BLaER1 treated with 17β-estradiol and CSF1 and Interleukin-3, amounts not matched to agents 10 nM and 100 nM (cell line): ENCODE results near the gene SFMBT2.
A peak's percentile ranks its signal among the peaks of the same experiment; 100 is the strongest.

Experiments used
- H3K27ac ChIP-seq, 11 experiments: shearing (Covaris generic); formaldehyde crosslinking; 2 replicates each; pipeline ENCODE4 v1.8.1; 2022
- H3K27me3 ChIP-seq, 11 experiments: shearing (Covaris generic); formaldehyde crosslinking; 2 replicates each; pipeline ENCODE4 v1.8.1; 2022
- H3K36me3 ChIP-seq, 11 experiments: shearing (Covaris generic); formaldehyde crosslinking; 2 replicates each; pipeline ENCODE4 v1.8.1; 2022
- H3K4me1 ChIP-seq, 10 experiments: shearing (Covaris generic); formaldehyde crosslinking; 2 replicates each; pipeline ENCODE4 v1.8.1; 2022
- H3K4me2 ChIP-seq, 11 experiments: shearing (Covaris generic); formaldehyde crosslinking; 2 replicates each; pipeline ENCODE4 v1.8.1; 2022
- H3K4me3 ChIP-seq, 10 experiments: shearing (Covaris generic); formaldehyde crosslinking; 2 replicates each; pipeline ENCODE4 v1.8.1; 2022
- H3K9ac ChIP-seq, 11 experiments: shearing (Covaris generic); formaldehyde crosslinking; 2 replicates each; pipeline ENCODE4 v1.8.1; 2022
- H3K9me3 ChIP-seq, 11 experiments: shearing (Covaris generic); formaldehyde crosslinking; replicated peaks in 1 of 11; 2 replicates each; pipeline ENCODE4 v1.8.1; 2022
- H4K20me1 ChIP-seq, 11 experiments: shearing (Covaris generic); formaldehyde crosslinking; 2 replicates each; pipeline ENCODE4 v1.8.1; 2022
- Cebpa-rat ChIP-seq, 11 experiments: shearing (Covaris generic); IDR thresholded peaks; 2 replicates each; pipeline ENCODE4 v1.8.1; 2022

SFMBT2 gene

DNA sequence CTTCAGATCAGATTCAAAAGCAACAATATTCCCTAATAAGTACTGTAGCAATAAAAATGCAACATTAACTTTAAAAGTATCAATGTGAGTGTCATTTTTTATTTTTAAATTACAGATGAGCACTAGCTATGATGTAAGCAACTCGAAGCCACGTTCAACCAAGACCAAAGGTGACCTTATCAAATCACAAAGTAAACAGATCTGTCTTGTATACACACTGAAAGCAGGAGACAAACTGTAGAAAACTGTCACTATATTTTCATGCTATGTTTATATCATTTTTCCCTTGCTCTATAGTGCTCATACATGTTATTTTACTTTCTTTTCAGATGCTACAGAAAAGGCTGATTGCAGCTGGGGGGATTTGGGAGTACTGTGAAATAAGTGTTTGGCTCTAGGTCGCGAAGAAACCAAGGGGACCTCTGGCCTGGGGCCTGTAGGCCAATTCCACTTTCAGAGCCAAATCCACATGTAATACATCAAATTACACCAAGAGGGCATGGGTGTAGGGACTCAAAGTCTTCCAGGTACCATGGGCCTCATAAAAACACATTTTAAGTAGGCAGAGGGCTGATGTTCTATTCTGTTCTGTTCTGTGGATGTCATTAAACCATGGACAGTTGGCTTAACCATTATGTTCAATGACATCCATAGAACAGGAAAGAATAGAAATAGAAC lies 245.2 kb downstream of the SFMBT2 start:
- no peaks in the 10 kb centered on the region for H3K27me3 ChIP-seq
- no peak overlapping the region for H3K4me3 ChIP-seq
- no peak overlapping the region for H3K4me2 ChIP-seq
- H3K4me1 ChIP-seq: peaks cover 0 to 9% (median 5%) of the 10 kb centered on the region in 10 experiments; a peak in 15 of 20 replicates
- peaks cover 52 to 100% (median 100%) of the 10 kb centered on the region in 11 experiments for H3K36me3 ChIP-seq
- no peak for TF ChIP-seq Cebpa-rat (IDR thresholded peaks at IDR 0.05)
- no peak overlapping the region for H3K27ac ChIP-seq
- H3K9ac ChIP-seq: no peak overlapping the region
- H4K20me1 ChIP-seq: no peaks in the 10 kb centered on the region; a peak in 1 of 22 replicates
- H3K9me3 ChIP-seq: no peaks in the 10 kb centered on the region; a peak in 1 of 22 replicates

DNA sequence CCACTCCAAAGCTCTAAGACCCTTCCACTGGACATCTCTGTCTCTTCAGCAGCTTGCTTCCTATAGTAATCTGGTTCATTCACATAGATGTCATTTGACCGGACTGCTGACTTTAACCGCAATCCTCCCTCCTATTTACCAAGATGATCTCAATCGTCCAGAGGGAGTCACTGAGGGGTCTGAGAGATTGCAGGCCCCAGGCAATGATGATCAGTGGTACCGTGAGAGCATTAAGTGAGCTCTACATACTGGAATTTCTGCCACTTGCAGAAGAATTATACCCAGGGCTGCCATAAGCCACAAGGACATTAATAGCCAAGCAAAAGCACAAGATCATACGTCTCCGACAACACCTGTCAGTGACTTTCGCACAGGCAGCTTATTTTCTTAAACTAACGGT lies 245.9 kb downstream of the SFMBT2 start:
- H3K9me3 ChIP-seq: no peaks in the 10 kb centered on the region; a peak in 1 of 22 replicates
- no peak overlapping the region for H3K4me2 ChIP-seq
- peaks cover 2 to 15% (median 11%) of the 10 kb centered on the region in 10 experiments; a peak in 19 of 20 replicates for H3K4me1 ChIP-seq
- no peaks in the 10 kb centered on the region for H3K27me3 ChIP-seq
- peaks cover 50 to 100% (median 100%) of the 10 kb centered on the region in 11 experiments for H3K36me3 ChIP-seq
- TF ChIP-seq Cebpa-rat (IDR thresholded peaks at IDR 0.05): no peak
- no peaks in the 10 kb centered on the region for H4K20me1 ChIP-seq
- H3K27ac ChIP-seq: no peak overlapping the region
- no peak overlapping the region for H3K4me3 ChIP-seq
- no peak overlapping the region for H3K9ac ChIP-seq

DNA sequence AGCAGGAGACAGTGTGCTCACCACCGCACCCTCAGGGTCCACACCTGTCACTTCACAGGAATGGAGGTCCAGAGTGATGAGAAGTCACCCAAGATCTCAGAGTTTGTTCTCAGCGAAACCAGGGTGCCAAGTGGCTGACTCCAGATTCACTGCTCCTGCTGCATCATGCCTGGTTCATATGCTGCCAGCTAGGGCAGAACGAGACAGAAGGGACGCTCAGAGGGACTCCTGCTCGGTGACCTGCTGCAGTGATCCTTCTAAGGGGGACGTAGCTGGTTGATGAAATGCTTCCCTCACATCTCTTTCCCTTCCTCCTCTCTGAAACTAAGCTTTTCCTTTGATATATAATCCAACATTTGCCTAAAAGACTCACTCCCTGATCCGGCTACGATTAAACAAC lies 248.5 kb downstream of the SFMBT2 start:
- peaks cover 43 to 96% (median 86%) of the 10 kb centered on the region in 11 experiments for H3K36me3 ChIP-seq
- H3K9me3 ChIP-seq: no peaks in the 10 kb centered on the region; a peak in 1 of 22 replicates
- no peaks in the 10 kb centered on the region for H3K27me3 ChIP-seq
- H3K4me1 ChIP-seq: peaks cover 21 to 41% (median 37%) of the 10 kb centered on the region in 10 experiments
- no peaks in the 10 kb centered on the region for H4K20me1 ChIP-seq
- no peak overlapping the region; a peak in 1 of 22 replicates for H3K27ac ChIP-seq
- no peak overlapping the region for H3K4me3 ChIP-seq
- H3K9ac ChIP-seq: no peak overlapping the region
- TF ChIP-seq Cebpa-rat (IDR thresholded peaks at IDR 0.05): no peak
- no peak overlapping the region for H3K4me2 ChIP-seq

DNA sequence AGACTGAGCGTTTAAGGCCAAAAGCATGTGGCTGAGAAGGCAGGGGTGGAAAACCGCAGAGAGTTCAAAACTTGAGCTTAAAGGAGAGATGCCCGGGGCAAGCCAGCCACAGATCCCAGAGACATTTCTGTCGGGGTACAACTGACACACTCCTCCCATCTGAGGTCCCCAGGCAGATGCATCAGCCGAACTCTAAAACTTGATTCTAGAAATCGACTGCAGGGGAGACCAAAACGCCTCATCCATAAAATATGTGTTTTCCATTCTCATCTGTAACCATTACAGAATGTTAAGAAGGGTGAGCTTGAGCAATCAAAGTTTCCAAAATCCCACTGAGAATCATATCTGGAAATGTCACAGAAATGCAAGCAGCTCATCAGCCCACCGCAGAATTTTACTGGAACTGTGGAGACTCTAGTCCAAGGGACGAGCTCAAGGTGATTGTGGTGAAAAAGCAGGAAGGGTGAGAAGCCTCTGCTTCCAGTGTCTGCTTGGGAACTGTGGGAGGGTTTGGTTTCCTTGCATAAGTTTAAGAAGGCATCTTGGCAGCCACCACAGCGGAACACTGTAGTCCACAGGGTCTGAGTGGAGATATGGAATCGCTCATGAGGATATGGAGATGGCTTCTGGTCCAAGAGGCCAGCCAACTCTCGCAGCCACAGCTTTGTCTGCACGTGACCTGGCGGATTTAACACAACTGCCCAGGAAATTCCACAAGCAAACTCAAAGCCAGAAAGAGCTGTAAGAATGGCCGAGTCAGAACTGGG lies 249.2 kb downstream of the SFMBT2 start:
- Histone ChIP-seq H3K4me1 (peaks cover 27 to 48% (median 43%) of the 10 kb centered on the region in 10 experiments), H3K27me3 (no peaks in the 10 kb centered on the region), H3K9ac (no peak overlapping the region), H3K36me3 (peaks cover 39 to 90% (median 79%) of the 10 kb centered on the region in 11 experiments), H3K4me2 (peak overlapping the region in 1 of 11 experiments; percentile 36; a peak in 1 of 22 replicates), H3K4me3 (no peak overlapping the region), H3K9me3 (no peaks in the 10 kb centered on the region; a peak in 1 of 22 replicates), H4K20me1 (no peaks in the 10 kb centered on the region), H3K27ac (peak overlapping the region in 2 of 11 experiments; percentile 41 to 47; a peak in 2 of 22 replicates)
- TF ChIP-seq Cebpa-rat (IDR thresholded peaks at IDR 0.05): no peak

DNA sequence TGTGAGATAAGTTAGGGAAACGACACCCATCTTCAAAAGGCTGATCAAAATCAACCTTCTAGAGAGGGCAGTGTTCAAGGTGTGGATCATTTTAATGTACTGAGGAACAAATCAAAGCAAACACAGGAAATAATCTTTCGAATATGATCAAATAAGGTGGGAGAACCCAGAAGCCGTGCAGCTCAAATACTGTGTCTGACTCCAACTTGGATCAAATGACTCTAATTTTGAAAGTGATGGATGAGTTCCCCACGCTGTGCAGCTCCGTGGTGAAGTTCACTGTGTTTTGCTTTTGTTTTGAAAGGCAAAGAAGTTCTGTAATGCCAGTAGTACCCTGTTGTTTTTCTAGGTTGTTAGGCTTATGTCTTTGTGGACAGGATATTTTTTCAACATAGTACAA lies 250.9 kb downstream of the SFMBT2 start:
- Histone ChIP-seq H3K9ac (peak overlapping the region in 4 of 11 experiments; percentile 0 to 37 (median 9); a peak in 2 of 22 replicates), H3K4me2 (peak overlapping the region; percentile 7 to 56 (median 48); a peak in 20 of 22 replicates), H3K27ac (peak overlapping the region in 8 of 11 experiments; percentile 8 to 47 (median 38); a peak in 14 of 22 replicates), H3K4me3 (no peak overlapping the region), H3K4me1 (peaks cover 33 to 53% (median 48%) of the 10 kb centered on the region in 10 experiments), H3K27me3 (no peaks in the 10 kb centered on the region), H4K20me1 (no peaks in the 10 kb centered on the region), H3K9me3 (no peaks in the 10 kb centered on the region; a peak in 1 of 22 replicates), H3K36me3 (peaks cover 39 to 86% (median 64%) of the 10 kb centered on the region in 11 experiments)
- no peak for TF ChIP-seq Cebpa-rat (IDR thresholded peaks at IDR 0.05)

DNA sequence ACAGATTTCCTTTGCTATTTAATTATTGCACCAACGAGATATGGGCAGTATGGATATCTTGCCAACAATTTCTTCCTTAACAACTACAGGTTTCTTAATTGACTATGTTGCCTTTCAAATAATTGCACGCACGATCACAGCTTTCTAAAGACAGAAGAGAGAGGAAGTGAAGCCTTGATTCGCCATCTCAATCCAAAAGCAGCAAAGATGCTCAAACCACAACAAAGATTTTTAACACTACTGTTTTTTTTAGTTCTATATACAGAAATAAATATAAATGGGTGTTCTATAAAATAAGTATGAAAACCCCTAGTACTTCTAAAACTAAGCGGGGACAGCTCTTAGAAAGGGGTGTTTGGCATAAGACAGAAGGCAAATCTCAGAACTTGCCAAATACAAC lies 251.3 kb downstream of the SFMBT2 start:
- H3K27ac ChIP-seq: peak overlapping the region in 8 of 11 experiments; percentile 8 to 47 (median 38); a peak in 14 of 22 replicates
- H3K36me3 ChIP-seq: peaks cover 39 to 82% (median 60%) of the 10 kb centered on the region in 11 experiments
- H3K4me2 ChIP-seq: peak overlapping the region; percentile 7 to 56 (median 48); a peak in 19 of 22 replicates
- H3K27me3 ChIP-seq: no peaks in the 10 kb centered on the region
- H4K20me1 ChIP-seq: no peaks in the 10 kb centered on the region
- TF ChIP-seq Cebpa-rat (IDR thresholded peaks at IDR 0.05): no peak
- H3K4me3 ChIP-seq: no peak overlapping the region
- H3K4me1 ChIP-seq: peaks cover 33 to 53% (median 48%) of the 10 kb centered on the region in 10 experiments
- no peaks in the 10 kb centered on the region; a peak in 1 of 22 replicates for H3K9me3 ChIP-seq
- H3K9ac ChIP-seq: peak overlapping the region in 2 of 11 experiments; percentile 7 to 37; a peak in 2 of 22 replicates

DNA sequence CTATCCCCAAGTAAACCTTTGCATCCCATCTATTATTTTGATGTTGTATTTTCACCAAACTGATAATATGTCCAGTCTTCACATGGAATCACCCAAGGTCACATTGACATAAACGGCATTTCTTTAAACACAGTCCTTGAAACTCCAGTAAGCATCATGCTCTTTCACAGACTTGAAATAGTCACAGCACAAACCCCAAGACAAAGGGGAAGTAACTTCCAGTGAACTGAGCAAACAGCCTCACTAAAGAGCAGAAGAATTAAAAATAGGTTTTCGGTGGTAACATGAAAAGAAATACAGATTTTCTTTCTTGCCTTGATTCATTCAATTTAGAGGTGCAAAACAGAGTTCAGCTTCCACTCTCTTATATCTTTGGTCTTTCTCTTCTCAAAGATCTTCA lies 253.7 kb downstream of the SFMBT2 start:
- Histone ChIP-seq H3K4me1 (peaks cover 33 to 53% (median 49%) of the 10 kb centered on the region in 10 experiments), H3K9ac (peak overlapping the region in 7 of 11 experiments; percentile 11 to 57 (median 49); a peak in 10 of 22 replicates), H4K20me1 (no peaks in the 10 kb centered on the region), H3K4me3 (no peak overlapping the region), H3K36me3 (peaks cover 19 to 58% (median 35%) of the 10 kb centered on the region in 11 experiments), H3K4me2 (peak overlapping the region; percentile 63 to 73 (median 65)), H3K9me3 (no peaks in the 10 kb centered on the region; a peak in 1 of 22 replicates), H3K27me3 (no peaks in the 10 kb centered on the region), H3K27ac (peak overlapping the region in 9 of 11 experiments; percentile 50 to 78 (median 71); a peak in 19 of 22 replicates)
- no peak for TF ChIP-seq Cebpa-rat (IDR thresholded peaks at IDR 0.05)

DNA sequence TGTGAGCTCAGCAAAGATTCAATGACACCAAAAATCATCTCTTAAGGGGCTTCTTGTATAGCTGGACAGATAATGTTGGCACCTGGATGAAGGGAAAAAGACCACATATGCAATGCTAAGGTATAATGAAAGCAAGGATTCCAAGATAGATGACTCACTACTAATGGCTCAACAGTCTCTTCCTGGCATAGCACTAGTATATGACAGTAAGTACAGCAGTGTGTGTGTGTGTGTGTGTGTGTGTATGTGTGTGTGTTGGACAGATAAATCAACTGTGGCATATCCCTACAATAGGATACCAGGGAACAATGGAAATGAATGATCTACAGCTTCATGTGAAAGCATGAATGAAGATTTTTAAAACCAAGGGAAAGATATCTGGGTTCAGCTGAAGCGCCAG lies 257.1 kb downstream of the SFMBT2 start:
- no peak overlapping the region for H3K4me2 ChIP-seq
- peaks cover 0 to 24% (median 8%) of the 10 kb centered on the region in 11 experiments; a peak in 12 of 22 replicates for H3K36me3 ChIP-seq
- no peaks in the 10 kb centered on the region for H3K9me3 ChIP-seq
- TF ChIP-seq Cebpa-rat (IDR thresholded peaks at IDR 0.05): no peak
- H4K20me1 ChIP-seq: no peaks in the 10 kb centered on the region
- no peak overlapping the region for H3K4me3 ChIP-seq
- no peak overlapping the region for H3K9ac ChIP-seq
- H3K27me3 ChIP-seq: no peaks in the 10 kb centered on the region
- no peak overlapping the region for H3K27ac ChIP-seq
- H3K4me1 ChIP-seq: peaks cover 21 to 30% (median 25%) of the 10 kb centered on the region in 10 experiments

DNA sequence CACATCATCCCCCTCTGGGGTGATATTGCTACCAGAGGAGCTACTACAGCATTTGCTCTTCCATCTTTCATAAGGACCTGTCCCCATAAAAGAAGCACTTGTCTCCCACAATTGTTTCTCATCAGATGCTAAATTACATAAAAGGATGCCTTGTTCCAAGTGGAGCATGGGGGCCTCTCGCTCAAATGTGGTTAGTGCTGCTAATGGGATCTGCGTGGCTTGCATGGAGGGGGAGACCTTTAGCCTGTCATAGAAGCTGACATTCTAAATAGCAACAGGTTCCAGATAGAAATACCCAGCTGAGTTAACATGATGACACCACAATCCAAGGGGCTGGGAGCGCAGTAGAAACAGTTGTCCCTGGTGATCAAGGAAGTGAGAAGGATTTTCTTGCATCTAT lies 257.9 kb downstream of the SFMBT2 start:
- no peak for TF ChIP-seq Cebpa-rat (IDR thresholded peaks at IDR 0.05)
- Histone ChIP-seq H3K27me3 (no peaks in the 10 kb centered on the region), H4K20me1 (no peaks in the 10 kb centered on the region), H3K27ac (no peak overlapping the region), H3K36me3 (peaks cover 0 to 17% (median 1%) of the 10 kb centered on the region in 11 experiments; a peak in 9 of 22 replicates), H3K9ac (no peak overlapping the region), H3K4me3 (no peak overlapping the region), H3K4me2 (no peak overlapping the region), H3K4me1 (peaks cover 17 to 23% (median 19%) of the 10 kb centered on the region in 10 experiments), H3K9me3 (no peaks in the 10 kb centered on the region)
